MM.1S (cell line): ENCODE data around the gene ACD.

Source experiments
- EZH2phosphoT487 ChIP-seq: fragments of 300-600 bp; sonication (generic); IDR thresholded peaks from 2 replicates; pipeline ENCODE4 v1.6.1; 2018; ENCODE audit warnings: antibody characterized with exemption, low read length
- TF ChIP-seq, protein P1 (sequence below): fragments of 300-600 bp; sonication (generic); IDR thresholded peaks from 2 replicates; pipeline ENCODE4 v1.5.1; 2016; ENCODE audit warnings: antibody characterized with exemption, low read length, mixed read lengths

DNA sequence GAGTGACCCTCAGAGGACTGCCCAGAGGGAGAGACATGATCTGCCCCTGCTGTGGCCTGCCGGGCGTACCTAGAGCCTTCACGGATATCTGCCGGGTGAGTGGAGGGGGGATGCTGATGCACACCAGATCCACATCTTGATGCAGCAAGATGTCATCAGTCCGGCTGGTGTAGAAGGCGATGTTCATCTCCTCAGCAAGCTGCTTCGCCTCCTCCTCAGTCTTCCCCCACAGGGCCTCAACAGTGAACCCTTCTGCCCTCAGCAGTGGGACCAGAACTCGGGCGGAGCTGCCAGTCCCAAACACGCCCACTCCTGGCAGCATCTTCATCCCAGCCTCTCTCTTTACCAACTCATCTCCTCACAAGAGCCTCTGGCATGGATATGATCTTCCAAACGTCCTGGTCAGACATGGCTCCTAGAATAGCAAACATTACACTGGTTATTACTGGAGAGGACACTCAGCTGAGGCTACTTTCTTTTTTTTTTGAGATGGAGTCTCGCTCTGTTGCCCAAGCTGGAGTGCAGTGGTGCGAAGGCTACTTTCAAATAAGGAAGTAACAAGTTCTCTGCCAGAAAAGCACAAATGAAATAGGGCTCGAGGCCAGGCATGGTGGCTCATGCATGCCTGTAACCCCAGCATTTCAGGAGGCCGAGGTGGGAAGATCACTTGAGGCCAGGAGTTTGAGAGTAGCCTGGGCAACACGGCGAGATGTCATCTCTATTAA lies 25.5 kb upstream of the ACD start:
- TF ChIP-seq EZH2phosphoT487: no peak
- TF ChIP-seq, protein P1, sequence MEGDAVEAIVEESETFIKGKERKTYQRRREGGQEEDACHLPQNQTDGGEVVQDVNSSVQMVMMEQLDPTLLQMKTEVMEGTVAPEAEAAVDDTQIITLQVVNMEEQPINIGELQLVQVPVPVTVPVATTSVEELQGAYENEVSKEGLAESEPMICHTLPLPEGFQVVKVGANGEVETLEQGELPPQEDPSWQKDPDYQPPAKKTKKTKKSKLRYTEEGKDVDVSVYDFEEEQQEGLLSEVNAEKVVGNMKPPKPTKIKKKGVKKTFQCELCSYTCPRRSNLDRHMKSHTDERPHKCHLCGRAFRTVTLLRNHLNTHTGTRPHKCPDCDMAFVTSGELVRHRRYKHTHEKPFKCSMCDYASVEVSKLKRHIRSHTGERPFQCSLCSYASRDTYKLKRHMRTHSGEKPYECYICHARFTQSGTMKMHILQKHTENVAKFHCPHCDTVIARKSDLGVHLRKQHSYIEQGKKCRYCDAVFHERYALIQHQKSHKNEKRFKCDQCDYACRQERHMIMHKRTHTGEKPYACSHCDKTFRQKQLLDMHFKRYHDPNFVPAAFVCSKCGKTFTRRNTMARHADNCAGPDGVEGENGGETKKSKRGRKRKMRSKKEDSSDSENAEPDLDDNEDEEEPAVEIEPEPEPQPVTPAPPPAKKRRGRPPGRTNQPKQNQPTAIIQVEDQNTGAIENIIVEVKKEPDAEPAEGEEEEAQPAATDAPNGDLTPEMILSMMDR: no peak
